ENCODE data around the gene HPCA.

Gene HPCA

DNA sequence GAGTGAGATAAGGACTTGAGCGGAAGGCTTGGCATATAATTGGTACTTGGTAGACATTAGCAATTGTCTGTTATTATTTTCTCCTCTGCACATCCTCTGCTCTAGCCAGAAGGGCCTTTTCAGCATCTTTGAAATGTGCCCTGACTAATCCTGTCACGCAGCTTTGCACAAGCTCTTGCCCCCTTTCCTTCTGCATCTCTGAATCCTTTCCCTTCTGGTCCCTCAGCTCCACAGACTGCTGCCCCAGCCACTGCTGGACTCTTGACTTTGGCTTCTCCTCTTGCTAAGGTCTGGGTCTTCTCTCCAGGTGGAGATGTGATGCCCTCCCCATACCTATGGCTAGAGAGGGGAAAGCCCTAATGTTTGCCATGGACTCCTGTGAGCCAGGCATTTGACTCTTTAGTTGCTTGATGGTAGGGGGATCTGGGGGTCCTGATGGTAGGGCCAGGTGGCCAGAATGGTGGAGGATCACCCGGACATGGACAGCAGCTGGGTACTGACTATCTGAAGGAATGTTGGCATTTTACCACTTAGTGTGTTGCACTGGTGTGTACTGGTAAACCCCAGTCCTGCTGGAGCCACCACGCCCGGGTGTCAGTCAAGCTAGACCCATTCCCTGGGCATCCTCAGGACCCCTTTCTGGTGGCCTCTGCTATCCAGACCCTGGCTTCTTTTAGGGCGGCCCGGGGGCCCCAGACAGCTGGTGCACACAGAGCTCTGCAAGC is 4.4 kb downstream of the HPCA start:
- DNase-seq, result no peak

DNA sequence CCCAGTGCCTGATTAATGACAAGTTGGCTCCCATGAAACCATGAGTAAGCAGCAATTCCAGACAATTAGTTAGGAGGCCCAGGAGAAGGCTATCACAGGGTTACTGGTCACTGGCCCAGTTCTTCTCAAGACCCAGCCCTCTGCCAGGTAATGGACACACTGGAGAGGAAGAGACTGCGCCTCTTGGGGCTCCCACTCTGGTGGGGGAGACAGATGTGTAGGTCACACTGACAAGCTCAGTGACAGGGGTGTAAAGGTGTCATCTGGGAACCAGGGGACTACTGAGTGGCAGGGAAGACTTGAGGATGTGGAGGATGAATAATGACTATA is 4.9 kb downstream of the HPCA start:
- no peak for DNase-seq

DNA sequence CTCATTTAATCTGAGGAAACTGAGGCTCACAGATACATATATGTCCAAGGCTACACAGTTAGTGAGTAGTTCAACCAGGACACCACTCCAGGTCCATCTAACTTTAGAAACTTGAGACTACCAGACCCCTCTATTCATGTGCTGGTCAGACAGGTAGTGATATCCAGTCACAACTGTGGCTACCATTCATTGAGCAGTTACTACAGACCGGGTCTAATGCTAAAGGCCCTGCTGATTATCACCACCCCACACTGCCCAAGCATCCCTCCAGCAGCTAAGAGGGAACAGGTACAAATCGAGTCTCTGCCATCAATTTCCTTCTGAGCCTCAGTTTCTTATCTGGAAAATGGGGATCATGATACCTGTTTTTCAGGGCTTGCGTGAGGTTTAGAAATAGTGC is 5.3 kb downstream of the HPCA start:
- no peak for DNase-seq

DNA sequence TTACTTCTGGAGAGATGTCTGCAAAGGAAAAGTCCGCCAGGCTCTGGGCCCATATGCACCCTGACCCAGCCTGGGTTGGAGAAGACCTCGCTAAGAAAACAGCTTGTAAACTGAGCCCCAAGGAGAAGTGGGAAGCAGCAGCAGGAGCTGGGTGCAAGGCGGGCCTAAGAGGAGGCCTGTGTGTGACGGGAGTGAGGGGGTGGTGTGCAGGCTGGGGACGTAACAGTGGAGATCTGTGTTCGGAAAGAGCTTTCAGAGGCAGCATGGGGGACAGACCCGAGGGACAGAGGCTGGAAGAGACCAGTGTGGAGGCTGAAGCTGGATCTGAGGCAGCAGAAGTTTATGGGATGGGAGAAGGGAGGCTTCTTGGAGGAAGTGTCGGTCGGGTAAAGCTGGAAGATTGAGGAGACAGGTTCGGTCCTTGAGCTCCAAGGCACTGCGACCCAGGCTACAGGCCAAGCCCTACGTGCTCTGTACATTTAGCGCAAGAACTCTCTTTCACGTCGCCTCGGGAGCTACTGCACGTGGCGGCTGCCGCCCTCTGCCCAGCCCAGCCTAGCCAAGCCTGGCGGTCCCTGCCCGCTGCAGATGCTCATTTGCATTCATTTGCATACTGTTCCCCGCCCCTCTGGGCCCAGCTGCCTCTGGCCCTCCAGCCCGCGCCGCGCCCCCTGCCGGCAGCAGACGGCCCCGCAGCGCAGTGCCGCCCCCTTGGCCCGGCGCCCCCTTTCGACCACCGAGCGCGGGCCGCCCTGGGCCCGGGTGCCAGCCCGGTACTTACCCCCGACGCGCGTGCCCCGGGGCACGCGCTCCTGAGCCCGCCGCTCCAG is 6.3 kb downstream of the HPCA start:
- no peak for DNase-seq

DNA sequence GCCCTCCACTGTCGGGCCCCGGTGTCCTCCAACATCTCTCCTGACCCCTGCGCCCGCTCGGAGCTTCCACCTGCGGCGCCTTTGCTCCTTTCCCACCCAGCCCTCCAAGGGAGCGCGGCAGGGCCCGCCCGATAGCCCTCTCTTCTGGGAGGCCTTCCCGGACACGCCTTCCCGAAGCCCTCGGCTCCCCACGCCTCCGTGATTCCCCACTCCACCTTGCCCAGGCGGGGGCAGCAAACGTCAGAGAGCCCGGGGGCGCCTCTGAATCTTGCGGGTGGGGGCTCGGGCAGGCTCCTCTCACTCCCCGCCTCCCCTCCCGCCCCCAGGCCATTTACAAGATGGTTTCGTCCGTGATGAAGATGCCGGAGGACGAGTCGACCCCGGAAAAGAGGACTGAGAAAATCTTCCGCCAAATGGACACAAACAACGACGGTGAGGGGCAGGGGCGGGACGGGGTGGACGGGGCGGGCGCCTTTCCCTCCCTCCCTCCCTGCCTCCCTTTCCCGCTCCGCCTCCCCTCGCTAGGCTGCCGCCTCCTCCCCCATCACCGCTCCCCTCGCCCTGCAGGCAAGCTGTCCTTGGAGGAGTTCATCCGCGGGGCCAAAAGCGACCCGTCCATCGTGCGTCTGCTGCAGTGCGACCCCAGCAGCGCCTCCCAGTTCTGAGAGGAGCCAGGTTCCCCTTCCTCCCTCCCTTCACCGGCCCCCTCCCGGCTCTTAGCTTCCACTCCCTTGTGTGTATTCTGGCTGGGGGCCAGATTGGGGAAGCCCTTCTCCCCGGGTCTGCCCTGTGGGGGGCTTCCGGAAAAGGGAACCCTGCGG is 7.1 kb downstream of the HPCA start:
- peak; percentile 67 for DNase-seq

DNA sequence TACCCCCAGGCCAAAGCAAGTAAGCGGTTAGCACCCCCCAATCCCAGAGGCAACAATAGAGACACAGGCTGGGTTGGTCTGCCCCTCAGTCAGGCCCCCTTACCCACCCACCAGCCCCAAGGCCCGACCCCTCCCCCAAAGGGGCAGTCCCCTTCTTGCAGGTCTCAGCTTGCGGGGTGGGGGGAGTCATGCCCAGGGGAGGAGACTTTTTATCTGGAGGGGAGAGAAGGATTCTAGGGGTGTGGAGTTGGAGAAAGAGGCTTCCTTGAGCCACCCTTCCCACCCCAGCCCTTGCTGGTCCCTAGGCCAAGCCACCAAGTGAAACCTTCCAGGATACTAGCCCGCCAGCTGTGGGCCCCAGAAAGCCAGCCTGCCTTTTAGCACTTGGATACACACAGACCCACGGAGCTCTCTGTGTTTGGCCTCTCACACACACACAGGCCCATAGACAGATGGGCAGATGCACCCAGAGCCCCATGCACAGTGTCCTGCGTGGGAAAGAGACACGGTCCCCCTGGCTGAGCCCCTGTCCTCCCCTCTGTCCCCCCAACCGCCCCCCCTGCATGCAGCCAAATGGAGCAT is 7.8 kb downstream of the HPCA start:
- DNase-seq, result no peak

DNA sequence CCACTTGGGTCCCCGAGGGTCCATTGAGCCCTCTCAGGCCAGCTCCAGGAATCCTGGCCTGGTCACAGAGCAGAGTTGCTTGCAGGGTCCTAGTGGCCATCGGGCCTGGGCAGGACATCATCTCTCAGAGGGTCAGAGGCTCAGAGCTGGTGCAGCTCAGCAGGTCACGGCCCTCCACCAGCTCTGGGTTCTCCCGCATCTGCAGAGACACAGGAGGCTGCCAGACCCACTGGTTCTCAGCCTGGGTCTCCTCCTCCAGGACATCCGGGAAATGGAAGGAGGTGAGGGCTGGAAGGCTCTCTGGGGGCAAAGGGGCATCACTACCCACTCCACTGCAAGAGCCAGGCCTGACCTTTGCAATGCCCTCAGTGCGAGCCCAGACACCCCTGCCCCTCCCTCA is 8.4 kb downstream of the HPCA start:
- no peak for DNase-seq

DNA sequence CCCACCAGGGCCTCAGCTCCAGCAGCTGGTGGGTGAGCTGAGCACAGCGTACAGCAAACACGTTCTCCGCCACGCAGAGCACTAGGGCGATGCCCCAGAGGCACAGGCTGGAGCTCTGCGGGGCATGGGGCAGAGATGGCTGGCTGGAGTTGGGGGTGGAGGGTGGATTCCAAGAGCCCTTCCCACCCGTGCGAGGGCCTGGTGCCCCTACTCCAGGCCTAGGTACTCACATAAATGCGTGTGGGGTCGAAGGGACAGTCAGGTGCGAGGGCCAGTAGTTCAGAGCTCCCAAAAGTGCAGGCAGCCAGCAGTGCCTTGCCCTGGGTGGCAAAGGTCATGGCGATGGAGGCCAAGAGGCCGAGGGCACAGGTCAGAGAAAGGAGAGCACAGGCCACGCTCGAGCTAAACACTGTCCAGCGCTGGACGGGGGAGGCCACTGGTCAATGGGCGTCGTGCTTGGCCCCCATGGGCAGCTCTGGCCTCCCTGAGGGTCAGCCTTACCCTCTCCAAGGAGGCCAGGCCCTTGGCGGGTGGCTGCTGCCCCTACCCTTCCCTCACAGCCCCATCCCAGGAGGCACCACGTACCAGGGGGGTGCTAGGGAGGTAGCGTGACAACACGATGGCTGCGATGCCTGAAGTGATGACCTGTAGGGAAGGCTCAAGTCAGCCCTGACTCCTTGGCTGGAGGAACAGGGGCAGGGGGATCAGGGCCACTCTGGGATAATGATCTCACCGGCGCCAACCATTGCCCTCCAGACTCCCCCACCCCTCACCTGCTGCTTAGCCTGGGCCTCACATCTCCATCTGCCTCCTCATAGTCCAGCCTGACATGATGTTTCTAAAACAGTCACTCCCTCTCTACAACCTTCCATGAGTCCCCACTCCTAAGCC is 9.3 kb downstream of the HPCA start:
- no peak for DNase-seq

DNA sequence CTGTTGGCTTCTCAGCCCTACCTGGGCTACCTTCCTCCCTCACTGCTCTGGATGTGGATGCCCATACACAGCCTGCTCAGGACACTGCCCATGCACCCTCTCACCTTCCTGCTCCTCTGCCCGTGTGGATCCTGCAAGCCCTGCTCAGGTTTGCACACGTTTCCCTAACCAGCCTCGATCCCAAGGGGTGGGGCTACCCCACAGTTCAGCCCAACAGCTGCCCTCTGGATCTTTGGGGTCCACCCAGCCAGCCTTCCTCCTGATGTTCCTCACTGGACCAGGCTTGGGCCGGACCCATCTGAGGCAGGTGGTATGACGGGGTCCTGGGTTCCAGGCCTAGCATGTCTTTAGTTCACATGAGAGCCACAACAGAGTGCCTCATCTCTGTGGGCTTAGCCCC is 10.2 kb downstream of the HPCA start:
- DNase-seq, result no peak

DNA sequence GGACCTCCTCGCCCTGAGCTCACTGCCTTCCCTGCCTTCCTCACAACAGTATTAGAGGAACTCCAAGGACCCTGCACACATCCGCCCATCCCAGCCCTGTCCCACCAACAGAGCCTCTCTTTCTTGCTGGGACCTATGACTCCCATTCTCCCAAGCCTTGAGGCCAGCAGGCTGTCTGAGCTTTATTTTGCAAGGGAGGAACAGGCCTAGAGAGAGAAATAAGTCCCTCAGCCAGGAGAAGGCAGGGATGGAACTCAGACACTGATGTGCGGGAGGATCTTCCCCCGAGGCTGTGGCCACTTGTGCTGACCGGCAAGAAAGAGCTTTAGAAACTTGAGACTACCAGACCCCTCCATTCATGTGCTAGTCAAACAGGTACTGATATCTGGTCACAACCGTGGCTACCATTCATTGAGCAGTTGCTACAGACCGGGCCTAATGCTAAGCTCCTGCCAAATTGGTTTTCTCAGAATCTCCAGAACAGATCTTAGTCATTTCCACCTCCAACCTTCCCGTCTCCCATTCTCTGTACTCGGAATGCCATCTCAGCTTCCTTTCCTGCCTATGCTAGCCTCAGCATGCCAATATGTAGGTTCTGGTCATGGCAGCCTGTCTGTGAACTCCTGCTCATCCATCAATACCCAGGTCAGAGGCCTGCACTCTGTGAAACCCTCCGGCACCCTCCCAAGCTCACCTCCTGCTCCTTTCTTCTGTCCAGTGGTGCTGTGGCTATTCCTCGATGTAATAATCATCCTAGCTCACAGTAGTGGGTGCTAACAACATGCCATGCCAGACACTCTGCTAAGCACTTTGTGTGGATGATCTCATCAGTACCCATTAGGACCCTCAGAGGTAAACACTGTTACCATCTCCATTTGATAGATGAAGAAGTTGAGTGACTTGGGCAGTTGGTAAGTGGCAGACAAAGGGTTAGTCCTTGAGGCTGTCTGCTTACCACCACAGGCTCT is 11.1 kb downstream of the HPCA start:
- no peak for DNase-seq

DNA sequence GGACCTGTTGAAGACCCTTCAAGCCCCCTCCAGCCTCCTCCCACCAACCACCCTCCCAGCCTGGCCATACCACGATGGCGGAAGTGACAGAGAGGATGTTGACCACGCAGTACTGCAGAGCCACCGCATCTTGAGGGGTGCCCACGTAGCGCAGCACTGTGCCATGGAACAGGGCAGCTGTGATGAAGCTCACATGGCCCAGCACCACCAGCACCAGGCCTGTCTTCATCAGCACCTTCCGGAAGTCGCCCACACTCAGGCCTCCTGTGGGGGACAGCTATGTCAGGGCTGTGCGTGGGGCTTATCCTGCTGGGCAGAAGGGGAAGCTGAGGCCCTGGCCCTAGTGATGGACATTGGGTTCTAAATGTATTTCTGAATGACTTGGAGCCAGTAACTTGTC is 11.8 kb downstream of the HPCA start:
- no peak for DNase-seq

DNA sequence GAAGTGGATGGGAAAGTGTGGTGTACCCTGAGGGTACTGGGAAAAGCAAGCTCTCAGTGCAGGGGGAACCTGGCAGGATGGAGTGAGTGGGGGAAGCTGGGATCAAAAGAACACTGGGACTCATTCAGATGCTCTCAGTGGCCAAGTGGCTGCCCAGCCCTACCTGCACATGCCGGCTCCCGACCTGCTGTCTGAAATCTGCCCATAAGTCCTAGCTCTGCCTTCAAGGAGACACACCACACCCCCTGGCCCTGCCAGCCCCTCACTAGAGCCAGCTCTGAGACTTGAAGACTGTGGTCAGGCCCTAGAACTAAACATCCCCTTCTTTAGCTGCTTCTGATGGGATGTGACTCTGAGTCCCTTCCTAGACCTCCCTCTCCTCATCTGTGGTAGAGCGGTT is 12.7 kb downstream of the HPCA start:
- no peak for DNase-seq

DNA sequence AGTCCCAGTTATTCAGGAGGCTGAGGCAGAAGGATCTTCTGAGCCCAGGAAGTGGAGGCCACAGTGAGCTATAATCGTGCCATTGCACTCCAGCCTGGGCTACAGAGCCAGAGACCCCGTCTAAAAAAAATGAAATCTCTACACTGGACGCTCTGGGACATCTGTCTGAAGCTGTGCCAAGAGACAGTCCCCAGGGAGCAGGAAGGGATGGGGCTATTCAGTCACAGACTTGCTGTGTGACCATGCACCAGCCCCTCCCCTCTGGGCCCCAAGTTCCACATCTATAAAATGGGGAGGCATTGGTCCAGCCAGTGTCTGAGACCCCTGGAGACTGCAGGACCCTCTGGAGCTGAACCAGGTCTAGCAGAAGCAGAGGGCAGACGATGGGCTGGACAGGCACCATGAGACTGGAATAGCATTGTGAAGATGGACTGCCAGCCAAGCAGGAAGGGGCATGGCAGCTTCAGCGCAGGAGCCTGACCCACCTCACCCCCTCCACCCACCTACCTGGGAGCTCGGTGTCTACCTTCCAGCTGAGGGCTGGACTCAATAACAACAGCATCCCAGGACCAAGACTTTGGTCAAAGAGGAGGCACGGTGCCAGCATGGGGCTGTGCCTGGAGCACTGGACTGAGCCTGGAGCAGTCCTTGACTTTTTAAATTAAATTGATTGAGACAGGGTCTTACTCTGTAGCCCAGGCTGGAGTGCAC is 13.4 kb downstream of the HPCA start:
- no peak for DNase-seq

DNA sequence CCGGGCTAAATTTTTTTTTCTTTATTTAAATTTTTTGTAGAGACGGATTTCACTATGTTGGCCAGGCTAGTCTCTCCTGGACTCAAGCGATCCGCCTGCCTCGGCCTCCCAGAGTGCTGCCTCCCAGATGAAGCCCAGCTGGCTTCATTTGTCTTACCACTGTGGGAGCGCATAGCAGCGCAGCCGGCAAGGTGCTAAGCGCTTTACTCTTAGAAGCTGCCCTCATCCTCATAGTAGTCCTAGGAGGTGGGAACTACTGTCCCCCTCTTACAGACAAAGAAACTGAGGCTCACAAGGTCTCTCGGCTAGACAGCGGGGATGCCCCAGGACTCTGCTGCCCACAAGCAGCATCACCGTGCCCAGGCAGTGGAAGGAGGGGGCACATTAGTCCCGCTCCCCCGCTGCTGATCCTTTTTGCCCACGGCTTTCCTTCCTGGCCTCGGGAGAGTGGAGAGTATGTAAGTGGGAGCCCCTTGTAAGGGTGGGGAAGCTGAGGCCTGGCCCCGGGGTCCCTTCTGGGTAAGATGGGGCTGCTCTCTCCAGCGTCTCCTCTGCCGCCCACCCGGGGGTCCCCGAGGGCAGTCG is 14.2 kb downstream of the HPCA start:
- DNase-seq, result no peak

DNA sequence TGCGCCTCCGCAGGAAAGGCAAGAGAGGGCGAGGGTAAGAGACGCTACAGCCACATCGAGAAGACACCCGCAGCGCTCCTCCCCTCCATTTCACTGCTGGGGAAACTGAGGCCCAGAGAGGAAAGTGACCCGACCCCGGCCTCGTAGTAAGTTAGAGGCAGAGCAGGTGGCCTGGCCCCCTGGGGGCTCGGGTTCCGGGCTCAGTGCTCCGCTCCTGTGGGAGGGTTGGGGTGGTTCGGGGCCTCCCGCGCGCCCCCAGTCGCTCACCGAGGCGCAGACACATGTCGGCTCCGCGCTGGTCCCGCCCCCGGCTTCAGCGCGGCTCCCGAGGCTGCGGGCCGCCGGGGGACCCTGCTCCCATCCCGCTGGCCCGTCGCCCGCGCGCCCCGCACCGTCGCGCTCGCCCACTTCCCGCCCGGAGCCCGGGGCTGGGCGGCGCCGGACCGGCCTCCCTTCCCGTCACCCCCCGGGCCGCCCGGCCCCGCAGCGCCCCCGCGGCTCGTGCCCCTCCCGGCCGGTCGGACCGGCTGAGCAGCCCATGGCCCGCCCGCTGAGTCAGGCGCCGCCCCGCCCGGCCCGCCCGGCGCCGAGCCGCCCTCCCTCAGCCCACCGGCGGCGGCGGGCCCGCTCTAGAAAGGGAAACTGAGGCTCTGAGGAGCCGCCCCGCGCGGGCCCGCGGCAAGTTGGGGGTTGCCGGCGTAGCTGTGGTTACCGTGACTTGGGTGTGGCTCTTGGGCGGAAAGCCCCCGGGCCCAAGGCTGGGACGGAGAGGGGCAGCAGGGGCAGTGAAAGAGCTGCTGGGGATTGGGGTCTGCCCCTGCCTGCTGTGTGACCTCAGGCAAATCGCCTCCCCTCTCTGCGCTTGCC is 14.9 kb downstream of the HPCA start, which contains the start of gene TMEM54:
TMEM54 (minus strand) TSS at position 434 of the 867 bp plus-strand sequence; CDS start at position 283, 151 bp downstream.
- peak; percentile 33 for DNase-seq

DNA sequence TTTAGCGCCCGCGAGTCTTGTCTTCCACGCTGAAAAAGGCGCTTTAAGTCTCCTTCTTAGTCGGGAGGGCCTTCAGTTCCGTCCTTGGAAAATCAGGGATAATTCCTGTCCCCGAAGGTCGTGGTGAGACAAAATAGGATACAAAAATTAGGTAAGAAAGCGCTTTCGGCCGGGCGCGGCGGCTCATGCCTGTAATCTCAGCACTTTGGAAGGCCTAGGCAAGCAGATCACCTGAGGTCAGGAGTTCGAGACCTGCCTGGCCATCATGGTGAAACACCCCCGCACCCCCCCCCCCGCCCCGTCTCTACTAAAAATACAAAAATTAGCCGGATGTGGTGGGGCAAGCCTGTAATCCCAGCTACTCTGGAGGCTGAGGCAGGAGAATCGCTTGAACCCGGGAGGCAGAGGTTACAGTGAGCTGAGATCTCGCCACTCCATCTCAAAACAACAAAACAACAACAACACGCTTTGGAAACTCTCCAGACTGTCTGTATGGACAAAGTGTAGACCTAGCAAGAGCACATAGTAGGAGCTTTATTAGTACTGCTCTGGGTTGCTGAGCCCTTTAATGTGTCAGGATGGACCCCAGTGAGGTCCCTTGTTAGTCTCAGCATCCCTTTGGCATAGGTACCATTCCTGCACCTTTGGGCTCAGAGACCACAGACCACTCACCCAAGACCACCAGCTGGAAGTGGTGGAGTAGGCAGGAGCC is 15.7 kb downstream of the HPCA start:
- DNase-seq, result no peak

DNA sequence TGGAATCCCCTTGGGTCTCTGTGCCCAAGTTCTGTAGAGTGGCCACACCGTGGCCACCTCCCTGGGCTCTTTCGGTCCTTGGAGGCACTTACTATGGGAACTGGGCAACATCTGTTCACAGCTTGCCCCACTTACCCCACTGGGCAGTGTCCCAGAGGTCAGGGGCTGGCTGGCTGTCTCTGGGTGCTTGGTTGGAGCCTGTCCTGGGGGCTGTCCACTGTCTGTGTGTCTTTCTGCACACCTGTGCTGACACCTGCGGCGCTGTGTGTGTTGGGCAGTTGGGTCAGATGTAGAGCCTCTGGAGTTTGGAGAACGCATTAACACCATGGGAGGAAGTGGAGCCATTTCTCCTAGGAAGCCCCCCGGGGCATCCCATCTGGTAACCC is 16.2 kb downstream of the HPCA start:
- no peak for DNase-seq
